ENCODE measurements around the gene SH2D7.
"Not testable (repeated sequence)": the region's sequence is repeated elsewhere in the genome, so short reads cannot be mapped to it uniquely, and the experiment has no call there.

Gene SH2D7

DNA sequence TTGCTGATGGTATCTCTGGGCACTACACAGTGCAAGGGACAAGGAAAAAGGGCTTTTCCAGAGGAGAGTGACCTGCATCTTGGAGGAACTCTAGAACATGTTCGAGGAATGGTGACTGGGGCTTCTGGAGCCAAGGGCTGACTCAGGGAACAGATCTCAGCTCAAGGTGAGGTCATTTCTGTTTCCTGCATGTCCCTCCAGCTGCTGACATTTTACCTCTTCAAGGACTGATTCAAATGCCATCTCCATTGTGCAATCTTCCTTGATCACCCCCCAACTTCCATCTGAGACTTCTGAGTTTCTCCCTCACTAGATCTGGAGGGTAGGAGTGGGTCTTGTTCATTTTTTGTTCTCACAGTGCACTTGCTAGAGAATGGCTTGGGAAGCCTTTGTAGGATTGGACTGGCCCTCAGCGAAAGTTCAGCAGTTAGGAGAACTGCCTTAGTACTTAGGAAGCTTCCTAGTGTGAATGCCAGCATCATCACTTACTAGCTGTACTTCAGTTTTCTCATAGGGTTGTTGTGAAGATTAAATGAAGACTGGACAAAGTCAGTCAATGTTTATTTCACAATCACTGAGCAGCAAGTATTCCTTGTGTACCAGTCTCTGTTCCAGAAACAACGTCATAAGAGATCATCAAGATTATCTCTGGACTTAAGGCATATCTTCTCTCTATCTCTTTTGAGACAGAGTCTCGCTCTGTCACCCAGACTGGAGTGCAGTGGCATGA is 54.2 kb downstream of the SH2D7 start:
- DNase-seq = no peak

DNA sequence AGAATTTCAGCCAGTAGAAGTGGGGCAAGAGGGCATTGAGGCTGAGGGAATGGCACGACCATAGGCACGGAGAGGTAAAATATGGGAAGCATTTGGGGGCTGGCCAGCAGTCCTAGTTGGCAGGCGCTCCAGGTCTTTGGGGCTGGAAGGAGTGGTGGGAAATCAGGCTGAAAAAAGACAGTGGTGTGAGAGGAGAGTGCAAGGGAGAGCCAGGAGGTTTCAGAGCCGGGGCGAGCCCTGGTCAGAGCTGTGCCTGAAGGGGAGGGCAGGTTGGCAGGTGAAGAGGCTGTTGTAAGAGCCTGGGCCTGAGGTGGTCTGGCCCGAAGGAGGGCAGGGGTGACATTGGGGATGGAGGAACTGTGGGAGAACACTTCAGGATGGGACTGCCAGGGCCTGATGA is 55.2 kb downstream of the SH2D7 start:
- DNase-seq = peak in 1 of 14 donors; percentile 17

DNA sequence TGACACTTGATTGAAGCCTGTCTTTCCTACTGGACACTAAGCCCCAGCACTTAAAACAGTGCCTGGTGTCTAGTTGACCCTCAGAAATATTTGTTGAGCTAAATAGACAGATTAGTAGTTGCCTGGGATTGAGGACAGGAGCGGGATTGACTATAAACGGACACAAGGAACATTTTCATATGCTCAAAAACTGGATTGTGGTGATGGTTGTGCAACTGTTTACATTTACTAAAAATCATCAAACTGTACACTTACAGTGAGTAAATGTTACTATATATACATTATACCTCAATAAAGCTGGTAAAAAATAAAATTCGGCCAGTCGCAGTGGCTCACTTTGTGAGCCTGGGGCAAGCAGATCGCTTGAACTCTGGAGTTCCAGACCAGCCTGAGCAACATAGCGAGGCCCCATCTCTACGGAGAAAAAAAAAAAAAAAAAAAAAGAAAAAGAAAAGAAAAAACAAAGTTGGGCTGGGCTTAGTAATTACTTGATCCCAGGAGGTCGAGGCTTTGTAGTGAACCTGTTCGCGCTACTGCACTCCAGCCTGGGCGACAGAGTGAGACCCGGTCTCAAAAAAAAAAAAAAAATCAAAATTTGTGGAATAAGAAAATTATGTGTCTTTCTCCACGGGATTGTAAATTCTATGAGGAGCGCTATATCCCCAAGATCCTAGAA is 56.2 kb downstream of the SH2D7 start:
- DNase-seq = no peak

DNA sequence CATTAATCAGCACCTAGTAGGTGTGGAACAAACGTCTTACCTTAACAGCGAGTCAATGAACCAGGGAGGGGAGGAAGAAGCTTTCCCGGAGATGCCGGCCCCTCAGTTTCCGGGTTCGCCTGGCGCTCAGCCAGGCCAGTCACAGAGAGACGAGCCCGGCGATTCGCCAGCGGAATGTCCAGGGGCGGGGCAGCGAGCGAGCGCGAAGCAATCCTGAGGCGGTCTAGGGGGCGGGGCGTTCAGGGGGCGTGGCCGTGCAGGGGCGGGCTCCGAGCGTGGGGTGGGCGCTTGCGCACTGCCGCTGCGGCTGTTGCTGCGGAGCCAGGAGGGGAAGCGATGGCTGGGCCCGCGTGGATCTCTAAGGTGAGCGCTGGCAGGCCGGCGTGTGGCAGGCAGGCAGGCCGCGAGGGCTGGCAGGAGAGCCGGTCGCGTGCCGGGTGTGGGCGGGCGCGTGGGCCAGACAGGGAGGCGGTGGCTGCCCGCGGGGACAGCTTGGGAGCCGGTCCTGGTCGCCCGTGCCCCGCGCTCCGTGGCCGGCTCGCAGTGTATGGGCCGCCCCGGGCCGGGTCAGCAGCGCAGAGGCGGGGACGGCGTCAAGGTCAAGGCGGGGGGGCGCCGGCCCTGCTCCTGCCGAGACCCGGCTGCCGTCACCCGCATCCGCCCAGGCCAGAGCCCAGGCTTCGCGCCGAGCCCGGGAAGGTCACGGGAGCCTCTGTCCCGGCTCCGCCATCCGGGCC is 56.9 kb downstream of the SH2D7 start, which contains the start of gene IDH3A:
Gene IDH3A (plus strand): TSS at position 295 of the 737 bp plus-strand sequence. CDS start 42 bp downstream, at position 337.
- peak; percentile 87 to 99 (median 97) for DNase-seq

DNA sequence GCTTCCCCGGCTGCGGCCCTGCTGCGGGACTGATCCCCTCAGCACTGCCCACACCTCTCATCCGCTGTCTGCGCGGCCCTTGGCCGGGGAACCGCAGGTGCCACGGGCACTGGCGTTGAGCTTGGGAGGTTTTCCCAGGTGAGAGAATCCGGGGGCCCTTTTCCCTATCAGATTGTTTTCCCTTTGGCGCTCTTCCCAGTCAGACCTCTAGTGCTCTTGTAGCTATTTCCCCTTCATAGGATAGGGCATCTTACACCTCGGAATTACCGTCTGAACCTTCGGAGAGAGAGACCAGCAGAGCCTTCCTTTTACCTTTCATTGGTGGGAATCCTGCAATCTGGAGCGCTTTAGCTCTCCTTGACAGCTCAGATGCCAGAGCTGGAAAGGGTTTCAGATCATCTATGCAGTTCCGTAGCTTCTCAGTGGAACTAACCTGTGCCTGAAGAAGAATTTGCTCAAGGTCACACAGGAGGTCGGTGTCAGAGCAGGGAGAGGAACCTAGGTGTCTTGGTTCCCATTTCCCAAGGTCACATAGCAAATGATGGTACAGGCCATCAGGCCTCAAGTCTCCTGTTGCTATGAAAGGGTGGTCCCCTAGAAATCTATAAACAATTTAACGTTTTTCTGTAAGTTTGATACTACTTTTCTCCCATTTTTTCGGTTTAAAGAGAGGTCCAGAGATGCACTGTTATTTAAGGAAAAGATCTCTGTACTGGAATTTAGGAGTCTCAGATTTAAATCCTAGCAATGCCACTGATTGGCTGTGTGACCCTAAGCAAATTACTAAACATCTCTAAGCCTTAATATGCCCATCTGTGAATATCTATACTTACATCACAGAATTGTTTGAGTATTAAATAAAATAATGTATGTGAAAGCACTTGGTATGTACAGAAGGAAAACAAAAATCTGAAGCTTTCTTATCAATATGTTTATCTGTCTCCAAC is 57.7 kb downstream of the SH2D7 start:
- DNase-seq = peak in 1 of 14 donors; percentile 56

DNA sequence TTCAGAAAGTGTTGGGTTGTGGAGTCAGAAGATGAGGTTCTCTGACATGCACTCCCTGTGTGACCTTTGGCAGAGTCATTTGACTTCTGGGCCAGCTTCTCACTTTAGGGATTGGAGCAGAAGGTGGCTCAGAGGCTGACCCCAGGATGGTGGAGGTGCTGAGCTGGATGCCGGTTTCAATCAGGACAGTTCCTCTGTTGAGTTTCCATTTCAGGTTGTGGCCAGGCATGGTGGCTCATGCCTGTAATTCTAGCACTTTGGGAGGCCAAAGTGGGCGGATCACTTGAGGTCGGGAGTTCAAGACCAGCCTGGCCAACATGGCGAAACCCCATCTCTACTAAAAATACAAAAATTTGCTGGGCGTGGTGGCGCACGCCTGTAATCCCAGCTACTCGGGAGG is 58.7 kb downstream of the SH2D7 start:
- not testable (repeated sequence) for DNase-seq

All from C1 segment of cervical spinal cord (tissue), 14 donors.